ENCODE data around the gene KIAA1671. TPM values are rescaled to one million over a fixed set of nuclear protein-coding genes. Genes with fewer than 3 reads are reported as not detected.
"Not testable (repeated sequence)": the region's sequence is repeated elsewhere in the genome, so short reads cannot be mapped to it uniquely, and the experiment has no call there.

KIAA1671 gene
- polyA plus RNA-seq, 10 donors: 18.9 to 40.3 (median 31.2) TPM

GRCh38 chr22:25193548-25193947 lies 241.0 kb downstream of the KIAA1671 start:
- DNase-seq: peak in 2 of 3 donors; percentile 6 to 20

GRCh38 chr22:25196326-25196725 lies 243.8 kb downstream of the KIAA1671 start:
- no peak for DNase-seq

- no peak for DNase-seq
Observed at GRCh38 chr22:25197340-25197739, 244.8 kb downstream of the KIAA1671 start.

DNA sequence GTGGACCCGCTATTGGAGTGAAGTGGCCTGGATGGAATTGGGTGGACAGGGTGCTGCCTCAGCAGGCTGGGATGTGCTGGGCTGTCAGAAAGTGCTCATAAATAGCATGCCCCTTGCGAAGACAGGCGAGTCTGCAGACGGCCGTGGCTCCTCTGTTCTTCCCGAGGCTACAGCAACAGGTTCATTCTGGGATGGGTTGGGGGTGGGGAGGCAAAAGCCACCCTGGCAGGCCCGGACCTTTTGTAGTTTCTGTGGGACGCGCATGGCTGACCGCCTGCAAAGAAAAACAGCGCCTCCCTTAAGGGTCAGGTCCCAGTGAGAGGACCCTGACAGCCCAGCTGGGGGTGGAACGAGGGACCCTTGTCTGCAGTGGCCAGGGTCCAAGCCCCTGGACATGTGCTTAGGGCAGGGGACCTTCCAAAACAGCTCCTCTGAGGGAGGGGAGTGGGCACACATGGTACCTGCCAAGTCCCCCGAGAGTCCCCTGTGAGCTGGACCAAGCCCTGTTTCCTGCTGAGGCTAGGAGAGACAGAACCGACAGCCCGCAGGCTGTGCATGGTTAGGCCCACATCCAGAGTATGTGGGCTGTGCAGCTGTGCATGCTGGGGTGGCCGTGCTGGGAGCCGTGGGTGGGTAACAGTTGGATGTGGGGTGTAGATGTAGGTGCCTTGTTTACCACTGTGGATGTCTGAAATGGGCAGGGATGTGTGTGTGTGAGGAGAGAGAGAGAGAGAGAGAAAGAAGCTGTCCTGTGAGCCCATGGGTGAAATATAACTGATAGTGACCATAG lies 247.4 kb downstream of the KIAA1671 start, which contains the start of gene CRYBB3:
Gene CRYBB3, plus strand, starts transcription at position 128 of the 790 bp plus-strand sequence. CDS start 1,539 bp downstream, outside the sequence.
- no peak for DNase-seq

GRCh38 chr22:25200967-25201366 lies 248.5 kb downstream of the KIAA1671 start:
- no peak for DNase-seq

- no peak for DNase-seq
Observed at GRCh38 chr22:25201557-25202273, 249.2 kb downstream of the KIAA1671 start.

- peak; percentile 27 to 69 (median 52) for DNase-seq
Observed at GRCh38 chr22:25202290-25202921, 249.9 kb downstream of the KIAA1671 start.

DNA sequence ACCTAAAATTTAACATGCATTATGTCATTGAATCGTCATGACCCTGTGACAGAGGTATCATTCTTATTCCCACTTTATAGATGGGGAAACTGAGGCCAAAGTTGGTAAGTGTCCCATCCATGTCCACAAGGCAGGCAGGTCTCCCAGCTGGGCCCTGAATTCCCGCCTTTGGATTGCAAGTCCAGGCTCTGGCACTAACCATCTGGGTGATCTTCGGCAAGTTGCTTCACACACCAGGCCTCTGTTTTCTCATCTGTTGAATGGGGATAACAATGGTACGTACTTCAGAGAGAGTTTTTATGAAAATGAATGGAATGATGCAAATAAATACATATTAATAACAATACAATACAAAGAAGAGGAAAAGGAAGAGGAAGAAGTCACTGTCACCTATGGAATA lies 250.6 kb downstream of the KIAA1671 start:
- DNase-seq: no peak

DNA sequence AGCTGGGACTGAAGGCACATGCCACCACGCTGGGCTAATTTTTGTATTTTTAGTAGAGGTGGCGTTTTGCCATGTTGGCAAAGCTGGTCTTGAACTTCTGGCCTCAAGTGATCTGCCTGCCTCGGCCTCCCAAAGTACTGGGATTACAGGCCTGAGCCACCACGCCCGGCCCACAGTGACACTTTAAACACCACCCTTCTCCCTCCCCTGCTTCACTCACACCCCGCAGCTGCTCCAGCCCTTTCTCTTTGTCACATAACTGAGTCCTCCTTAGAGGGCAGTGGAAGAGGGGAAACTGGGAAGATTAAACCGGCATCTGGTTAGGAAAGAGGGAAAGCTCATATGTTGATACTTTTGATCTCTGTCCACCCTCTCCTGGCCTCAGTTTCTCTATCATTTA lies 252.0 kb downstream of the KIAA1671 start:
- DNase-seq: not testable (repeated sequence)

- DNase-seq: no peak
Observed at GRCh38 chr22:25205847-25206246, 253.3 kb downstream of the KIAA1671 start.

GRCh38 chr22:25206998-25207397 lies 254.5 kb downstream of the KIAA1671 start:
- no peak for DNase-seq

DNA sequence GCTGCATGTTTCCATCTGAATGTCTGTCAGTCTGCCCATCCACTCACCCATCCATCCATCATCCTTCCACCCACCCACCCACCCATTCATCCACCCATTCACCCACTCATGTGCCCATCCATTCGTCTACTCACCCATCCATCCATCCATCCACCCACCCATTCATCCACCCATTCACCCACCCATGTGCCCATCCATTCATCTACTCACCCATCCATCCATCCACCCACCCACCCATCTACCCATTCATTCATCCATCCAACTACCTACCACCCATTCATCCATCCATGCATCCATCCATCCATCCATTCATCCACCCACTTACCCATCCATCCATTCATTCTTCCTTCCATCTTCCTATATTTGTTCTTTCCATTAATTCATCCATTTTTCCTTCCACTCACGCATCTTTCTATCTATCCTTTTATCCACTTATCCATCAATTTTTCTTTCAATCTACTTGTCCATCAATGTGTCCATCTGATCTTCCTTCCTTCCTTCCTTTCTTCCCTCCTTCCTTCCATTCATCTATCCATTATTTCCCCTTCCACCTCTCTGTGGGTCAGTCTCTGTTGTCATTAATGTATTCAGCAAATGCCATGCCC lies 255.1 kb downstream of the KIAA1671 start:
- no peak for DNase-seq

GRCh38 chr22:25208328-25208727 lies 255.8 kb downstream of the KIAA1671 start:
- DNase-seq: no peak

- DNase-seq: no peak
Observed at GRCh38 chr22:25208743-25209505, 256.4 kb downstream of the KIAA1671 start.

DNA sequence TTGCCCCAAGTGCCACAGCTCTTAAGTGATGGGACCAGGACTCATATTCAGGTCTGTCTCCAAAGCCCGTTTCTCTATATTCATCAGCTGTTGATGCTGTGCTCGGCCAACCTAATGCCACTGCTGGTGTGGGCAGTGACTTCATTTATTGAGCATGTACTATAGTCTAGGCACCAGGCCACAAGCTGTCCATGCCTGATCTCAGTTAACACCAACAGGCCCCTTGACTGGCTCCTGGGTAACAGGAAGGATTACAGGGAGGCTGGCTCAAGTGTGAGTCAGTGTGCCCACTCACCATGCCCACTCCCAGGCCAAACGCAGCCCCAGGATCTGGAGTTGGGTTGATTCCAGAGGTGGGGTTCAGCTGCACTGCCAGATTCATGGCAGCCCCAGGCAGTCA lies 258.3 kb downstream of the KIAA1671 start:
- DNase-seq: no peak

- no peak for DNase-seq
Observed at GRCh38 chr22:25212337-25212736, 259.8 kb downstream of the KIAA1671 start.

GRCh38 chr22:25213221-25213620 lies 260.7 kb downstream of the KIAA1671 start:
- DNase-seq: no peak

- DNase-seq: no peak
Observed at GRCh38 chr22:25216230-25216629, 263.7 kb downstream of the KIAA1671 start.

- no peak for DNase-seq
Observed at GRCh38 chr22:25219211-25219689, 266.7 kb downstream of the KIAA1671 start, which contains the start of gene CRYBB2. Gene CRYBB2, plus strand, starts transcription at chr22:25219639. Its CDS starts 1,791 bp downstream, at chr22:25221430.

DNA sequence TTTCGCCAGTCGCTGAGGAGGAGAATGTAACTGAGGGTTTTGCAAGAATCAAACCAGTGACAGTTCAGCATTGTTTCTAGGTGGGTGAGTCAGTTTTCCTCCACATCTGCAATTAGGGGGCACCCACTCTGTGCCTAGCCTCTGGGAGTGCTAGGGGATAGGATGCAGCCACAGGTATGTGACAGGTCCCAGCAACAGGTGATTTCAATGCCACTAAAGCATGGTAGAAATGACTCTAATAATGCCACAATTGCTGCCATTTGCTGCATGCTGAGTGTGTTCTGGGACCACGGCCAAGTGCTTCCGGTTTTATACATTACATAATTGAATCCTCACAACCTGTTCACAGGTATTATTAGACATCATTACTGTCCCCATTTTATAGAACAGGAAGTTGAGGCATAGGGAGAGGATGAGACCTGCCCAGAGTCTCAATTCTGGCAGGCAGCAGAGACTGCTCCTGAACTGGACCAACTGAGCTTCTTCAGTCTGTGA lies 267.5 kb downstream of the KIAA1671 start:
- DNase-seq: no peak

DNA sequence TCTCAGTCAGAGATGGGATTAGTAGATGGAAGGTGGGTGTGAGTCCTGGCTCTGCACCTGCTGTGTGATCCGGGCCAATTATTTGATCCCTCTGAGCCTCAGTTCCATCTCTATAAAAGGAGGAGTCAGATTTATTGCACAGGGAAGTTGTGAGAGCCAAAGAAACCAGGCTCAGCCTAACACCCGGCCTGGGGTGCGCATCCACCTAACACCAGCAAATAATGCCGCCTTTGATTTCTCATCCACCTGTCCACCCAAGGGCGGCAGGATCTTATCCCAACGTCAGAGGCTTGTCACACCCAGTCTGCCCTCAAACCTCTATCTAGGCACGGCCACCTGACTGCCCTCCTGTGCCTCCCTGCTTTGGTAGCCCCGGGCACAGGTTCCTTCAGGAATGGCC lies 269.3 kb downstream of the KIAA1671 start:
- DNase-seq: no peak
